ENCODE results near the gene RIPOR3.
"Not testable (repeated sequence)": the region's sequence is repeated elsewhere in the genome, so short reads cannot be mapped to it uniquely, and the experiment has no call there.

The RIPOR3 gene

DNA sequence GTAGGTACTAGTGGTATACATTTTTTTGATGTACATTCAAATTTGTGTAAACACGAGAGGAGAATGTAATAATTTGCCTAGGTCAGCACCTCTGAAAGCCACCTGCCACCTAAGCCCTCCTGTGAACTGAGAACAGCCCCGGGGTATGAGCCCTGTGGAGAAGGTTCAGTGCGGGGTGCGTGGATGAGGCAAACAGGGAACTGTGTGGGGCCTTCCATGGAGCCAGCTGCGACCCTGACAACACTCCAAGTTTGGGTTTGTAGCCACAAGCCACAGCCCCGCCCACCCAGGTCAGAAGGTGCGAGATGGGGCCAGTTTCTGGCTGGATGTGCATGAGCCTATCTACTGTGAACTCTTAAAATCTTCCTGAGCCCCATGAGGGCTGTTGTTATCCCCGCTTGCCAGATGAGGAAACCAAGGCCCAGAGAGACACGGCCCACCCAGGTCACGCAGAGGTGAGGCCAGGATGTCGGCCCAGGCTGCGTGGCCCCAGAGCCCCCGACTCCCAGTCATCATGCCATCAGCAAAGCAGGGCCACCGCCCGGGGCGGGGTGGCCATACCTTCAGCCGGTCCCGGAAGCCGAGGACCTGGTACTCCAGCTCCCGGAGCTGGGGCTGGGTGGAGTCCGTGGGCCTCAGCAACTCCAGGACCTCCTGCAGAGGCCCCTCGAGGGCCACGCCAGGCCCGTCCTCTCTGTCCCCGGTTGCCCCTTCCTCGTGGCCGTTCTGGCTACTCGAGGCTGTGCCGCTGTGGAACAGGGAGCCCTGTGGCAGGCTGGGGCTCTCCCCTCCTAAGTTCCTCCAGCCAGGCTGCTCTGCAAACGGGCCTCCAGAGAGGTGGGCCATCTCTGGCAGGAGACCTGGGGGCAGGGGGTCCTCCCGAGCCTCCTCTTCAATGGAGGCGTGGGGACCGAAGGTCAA is 89.6 kb downstream of the RIPOR3 start:
- peak; percentile 34 for DNase-seq

DNA sequence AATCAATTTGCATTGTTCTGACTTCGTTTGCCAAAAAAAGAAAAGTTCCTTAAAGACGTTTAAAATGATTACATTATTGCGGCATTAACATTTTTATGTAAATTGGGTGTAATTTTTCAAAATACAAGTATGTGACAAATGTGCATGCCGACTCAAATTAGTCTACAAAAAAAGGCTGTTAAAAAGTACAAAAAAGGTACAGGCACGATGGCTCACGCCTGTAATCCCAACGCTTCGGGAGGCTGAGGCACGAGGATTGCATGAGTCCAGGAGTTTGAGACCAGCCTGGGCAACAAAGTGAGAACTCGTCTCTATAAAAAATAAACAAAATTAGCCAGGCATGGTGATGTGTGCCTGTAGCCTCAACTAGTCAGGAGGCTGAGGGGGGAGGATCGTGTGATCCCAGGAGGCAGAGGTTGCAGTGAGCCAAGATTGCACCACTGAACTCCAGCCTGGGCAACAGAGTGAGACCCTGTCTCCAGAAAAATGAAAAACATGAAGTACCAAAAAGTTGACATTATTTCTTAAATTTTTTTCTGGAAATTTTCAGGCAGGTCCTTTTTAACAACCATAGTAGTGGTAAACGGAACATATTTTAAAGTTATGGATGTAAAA is 91.0 kb downstream of the RIPOR3 start:
- DNase-seq: no peak

DNA sequence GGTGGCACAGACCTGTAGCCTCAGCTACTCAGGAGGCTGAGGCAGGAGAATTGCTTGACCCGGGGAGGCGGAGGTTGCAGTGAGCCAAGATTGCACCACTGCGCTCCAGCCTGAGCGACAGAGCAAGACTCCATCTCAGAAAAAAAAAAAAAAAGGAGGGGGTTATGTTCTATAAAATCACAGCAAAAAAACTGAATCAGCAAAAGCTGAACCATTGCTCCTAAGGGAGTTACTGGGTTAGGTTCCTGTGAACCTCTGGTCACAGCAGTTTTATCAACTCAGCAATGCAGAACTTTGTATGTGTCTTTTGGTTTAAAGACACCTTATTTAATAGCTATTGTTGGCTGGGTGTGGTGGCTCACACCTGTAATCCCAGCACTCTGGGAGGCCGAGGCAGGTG is 92.6 kb downstream of the RIPOR3 start:
- DNase-seq: not testable (repeated sequence)

DNA sequence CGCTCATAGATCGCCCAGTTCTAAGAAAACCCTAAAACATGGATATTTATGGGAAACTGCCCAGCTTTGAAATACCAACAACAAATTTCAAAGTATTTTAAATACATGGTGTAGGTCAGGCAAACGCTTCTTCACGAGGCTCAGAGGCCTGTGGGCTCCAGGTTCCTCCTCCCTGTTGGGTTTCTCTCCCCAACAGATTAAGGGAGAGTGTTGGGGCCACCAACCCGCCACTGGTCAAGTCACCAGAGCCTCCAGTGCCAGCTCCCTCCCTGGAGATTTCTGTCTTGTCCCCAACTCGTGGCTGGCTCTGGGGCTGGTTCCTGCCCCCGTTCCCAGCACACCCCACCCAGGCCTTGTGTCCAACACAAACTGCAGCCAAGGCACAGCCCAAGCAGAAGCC is 93.3 kb downstream of the RIPOR3 start:
- no peak for DNase-seq

DNA sequence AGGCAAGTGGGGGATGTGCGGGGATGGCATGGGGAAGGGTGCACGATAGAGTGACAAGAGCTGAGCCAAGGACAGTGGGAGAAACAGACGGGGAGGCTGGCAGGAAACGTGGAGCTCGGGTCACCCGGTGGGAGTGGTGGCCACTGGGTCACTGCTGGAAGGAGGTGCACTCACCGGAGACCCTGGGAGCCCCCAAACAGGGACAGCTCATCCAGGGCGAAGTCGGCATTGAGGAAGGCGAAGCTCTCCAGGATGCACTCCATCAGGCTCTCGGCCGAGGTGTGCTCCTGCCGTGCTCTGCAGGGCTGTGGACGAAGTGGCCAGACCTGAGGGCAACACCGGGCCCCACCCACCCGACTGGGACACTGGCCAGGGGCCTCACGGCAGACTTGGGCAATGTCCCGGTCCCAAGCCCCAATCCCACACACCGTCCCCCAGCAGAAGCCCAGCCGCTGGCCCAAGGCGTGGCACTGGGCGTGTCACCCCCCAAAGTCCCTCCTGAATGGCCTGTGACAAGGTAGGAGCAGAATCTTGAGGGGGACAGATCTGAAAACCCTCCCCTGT is 93.9 kb downstream of the RIPOR3 start:
- no peak for DNase-seq

DNA sequence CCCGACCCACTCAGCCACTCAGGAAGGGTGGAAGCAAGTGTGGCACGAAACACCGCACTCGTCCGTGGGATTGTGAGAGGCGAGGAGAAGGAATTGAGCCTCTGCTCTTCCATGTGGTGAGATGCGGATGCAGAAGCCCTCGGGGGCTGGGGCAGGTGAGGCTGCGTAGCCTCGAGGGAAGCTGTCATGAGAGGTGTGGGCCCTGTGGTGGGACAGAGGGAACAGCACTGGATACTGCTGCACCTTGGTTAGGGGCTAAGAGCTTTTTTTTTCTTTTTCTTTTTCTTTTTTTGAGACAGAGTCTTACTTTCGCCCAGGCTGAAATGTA is 94.7 kb downstream of the RIPOR3 start:
- no peak for DNase-seq

DNA sequence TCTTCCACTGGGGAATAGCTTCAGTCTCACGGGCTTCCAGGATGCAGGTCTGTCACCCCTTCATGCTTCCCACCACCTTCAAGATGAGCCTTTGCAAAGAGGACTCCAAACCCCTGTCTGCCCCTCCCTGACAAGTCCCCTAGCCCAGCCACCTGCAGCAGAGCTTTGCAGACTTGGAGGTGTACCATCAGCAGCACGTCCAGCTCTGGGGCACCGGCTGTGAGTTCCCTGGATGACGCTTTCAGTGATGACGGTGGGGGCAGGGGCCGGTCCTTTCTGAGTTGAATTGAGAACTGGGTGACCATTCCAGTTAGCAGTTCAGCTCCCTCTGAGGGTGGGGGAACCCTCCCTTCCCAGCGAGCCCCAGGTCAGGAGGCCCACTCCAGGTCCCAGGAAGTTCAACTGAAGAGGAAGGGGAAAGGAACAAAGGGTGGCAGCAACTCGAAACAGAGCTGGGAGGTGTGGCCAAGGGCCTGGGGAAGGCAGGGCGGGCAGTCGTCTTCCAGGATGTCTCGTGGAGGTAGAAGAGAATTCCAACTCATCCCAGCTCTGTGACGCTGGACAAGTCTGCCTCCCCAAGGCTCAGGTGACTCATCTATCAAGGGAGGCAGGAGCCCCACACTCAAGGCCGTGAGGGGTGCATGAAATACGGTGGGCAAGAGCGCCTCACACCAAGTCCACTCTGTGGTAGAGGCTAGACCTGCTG is 95.2 kb downstream of the RIPOR3 start:
- DNase-seq: no peak

DNA sequence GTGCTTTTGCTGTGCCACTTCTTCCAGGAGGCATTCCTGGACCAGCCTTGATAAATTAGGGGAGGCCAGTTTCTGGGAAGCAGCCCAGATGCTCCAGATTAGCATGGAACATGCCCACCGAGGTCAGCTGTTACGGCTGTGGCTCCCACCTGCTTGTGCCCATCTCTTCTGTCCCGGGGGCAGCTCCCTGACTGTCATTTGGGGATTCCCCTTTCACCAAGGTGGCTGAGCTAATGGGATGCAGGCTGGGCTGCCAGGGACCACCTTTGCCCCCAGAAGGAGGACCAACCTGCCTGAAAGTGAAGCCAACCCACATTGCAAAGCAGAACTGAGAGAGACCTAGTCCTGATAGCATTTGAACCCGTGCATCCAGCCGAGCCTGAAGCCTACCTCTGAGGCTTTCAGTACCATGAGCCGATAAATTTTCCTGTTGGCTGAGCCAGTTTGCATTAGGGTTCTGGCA is 95.9 kb downstream of the RIPOR3 start:
- no peak for DNase-seq

DNA sequence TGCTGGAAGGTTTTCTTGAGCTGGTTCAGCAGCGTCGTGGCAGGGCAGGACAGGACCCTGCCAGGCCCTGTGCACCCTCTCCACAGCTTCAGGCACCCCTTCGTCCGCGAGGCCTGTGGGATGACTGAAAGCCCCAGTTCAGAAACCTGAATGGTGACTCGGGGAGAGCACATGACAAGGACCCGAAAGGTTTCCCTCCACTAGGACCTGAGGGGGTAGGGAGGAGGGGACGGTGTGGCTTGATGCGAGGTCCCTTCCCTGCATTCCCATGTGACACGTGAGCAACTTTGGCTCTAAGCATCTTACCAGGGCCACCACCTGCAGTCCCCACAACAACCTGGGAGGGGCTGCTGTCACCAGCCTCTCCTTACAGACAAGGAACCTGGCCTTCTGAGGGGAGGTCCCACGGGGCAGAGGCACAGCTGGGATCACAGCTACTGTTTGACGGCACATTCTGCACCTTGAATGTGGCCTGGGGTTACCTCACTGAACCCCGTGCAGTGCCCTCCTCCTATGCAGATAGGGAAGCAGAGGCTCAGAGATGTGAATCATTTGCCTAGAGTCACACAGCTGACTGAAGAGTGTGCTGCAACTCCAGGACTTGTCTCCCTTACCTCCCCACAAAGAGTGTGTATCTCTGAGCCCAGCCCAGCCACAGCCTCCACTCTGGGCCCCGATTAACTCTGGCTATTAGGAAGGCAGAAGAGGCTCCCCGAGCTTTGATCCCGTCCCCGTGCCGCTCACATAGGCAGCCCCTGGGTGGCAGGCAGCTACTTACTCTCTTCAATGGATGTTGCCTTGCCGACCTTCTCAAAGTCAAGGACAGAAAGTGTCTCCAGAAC is 96.5 kb downstream of the RIPOR3 start:
- DNase-seq: no peak

DNA sequence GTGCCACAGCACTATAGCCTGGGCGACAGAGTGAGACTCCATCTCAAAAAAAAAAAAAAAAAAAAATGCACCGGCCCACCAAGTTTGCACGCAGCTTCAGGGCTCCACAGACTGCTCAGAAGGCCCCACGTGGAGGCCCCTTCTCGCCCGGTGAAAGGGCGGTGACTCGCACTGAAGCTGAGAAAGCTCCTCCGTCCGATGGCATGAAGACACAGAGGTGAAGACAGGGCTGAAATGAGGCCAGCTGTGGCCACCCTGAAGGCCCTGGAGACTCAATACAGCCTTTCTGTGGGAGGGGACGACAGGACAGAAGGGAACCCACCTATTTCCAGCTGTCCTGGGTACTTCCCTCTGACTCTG is 97.1 kb downstream of the RIPOR3 start:
- DNase-seq: no peak

DNA sequence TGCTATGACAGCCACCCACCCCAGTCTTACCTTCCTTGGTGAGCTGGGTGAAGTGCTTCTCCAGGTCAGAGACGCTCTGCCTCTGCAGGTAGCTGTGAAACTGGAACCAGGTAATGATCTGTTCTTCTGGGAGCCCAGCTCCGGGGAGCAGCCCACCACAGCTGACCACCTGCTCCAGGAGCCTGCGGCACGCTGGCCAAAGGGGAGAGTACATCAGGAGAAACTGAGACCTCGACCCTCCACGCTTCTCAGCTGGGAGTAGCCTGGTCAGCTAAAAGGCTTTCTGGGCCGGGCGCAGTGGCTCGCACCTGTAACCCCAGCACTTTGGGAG is 98.4 kb downstream of the RIPOR3 start:
- DNase-seq: no peak

DNA sequence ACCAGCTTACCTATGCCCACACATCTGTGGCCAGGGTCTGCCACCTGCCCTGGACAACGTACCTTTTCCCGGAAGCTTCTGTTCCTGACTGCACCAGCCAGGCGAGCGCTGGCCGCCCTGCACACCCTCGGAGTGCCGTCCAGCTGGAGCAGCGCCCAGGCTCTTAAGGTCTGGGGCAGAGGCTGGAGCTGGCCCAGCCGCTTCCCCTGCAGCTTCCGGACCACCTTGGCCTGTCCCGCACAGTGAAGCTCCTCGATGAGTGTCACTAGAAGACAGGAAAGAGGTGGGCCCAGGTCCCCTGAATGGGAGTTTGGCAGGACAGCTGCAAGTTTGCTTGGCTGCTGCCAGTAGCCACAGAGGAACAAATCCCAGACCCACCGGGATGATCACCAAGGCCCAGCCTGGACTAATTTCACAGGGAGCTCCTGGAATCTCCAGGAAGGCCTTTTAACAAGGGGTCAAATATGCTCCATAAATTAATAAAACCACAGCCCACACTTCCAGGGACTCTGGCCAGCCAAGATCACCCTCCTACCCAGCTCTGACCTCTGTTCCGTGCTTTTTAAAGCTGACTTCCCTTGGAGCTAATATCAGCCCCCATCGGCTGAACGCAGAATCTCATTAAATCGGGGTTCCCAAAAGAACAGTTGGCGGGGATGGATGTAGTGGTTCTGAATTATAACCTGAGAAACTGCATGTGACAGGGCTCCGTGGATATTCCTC is 98.9 kb downstream of the RIPOR3 start:
- no peak for DNase-seq

DNA sequence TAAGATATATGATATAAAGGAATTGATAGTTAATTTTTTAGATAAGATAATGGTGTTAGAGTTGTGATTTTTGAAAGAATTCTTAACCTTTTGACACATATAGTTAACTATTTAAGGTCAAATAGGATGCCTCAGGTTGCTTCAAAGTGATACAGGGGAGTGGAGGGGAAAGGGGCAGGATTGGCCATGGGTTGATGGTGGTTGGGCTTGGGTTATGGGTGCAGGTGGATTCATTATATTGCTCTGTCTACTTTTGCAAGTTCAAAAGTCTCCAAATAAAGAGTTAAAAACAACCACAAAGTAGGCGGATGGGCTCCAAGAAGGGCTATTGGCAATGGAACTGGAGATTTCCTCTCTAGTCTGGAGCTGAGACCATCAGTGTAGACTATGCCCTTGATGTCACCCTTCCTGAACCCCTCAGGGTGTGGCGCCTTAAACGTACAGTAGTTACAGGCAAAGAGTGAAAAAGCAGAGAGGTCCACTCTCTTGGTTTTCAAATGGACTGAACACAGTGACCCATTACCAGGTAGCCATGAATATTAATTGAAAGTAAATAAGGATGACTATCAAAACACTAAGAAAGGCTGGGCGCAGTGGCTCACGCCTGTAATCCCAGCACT is 100.0 kb downstream of the RIPOR3 start:
- DNase-seq: no peak

DNA sequence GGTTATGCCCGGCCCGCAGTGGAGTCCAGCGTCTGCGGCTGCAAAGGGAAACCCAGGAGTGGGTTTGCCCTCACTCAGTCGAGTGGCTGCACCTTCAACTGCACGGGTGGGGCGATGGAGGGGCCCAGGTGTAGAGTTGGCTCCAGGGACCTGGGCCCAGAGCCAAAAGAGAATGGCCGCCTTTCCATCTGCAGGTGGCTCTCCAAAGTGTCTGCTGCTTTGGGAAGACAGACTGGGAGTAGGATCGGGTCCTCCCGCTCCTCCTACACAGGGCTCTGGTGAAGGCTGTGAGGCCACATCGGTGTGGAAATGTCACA is 101.0 kb downstream of the RIPOR3 start:
- peak; percentile 53 for DNase-seq

DNA sequence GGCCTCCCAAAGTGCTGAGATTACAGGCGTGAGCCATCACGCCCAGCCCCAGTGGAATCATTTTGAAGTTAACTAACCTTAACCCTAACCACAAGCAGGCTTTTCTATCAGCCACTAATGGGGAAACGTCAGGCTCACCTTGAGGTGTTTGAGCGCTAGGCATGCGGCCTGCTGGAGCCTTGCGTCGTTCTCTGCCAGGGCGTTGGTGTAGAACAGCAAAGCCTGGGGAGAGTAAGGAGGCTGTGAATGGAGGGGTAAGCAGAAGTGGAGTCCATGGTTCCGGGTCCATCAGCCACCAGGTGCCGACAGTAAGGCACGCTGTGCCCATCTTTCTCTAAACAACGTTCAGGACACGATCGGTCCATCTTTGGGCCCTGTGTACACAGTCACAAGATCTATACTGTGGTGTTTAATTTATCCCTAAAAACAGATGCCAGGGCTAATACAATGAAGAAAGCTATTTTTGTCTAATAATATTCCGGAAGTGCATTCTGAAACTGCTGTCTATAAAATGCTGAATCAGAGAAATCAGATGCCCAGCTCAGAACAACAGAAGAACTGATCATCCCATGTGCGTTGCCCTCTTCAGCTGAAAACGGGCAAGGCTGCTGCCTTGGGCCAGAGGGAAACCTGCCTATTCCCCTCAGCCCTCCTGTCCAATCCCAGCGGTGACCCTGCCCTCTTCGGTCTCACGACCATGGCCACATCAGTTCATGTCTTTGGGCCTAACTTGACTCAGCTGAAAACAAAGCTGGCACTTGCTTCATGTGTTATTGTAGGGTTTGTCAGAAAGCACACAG is 101.6 kb downstream of the RIPOR3 start:
- no peak for DNase-seq

DNA sequence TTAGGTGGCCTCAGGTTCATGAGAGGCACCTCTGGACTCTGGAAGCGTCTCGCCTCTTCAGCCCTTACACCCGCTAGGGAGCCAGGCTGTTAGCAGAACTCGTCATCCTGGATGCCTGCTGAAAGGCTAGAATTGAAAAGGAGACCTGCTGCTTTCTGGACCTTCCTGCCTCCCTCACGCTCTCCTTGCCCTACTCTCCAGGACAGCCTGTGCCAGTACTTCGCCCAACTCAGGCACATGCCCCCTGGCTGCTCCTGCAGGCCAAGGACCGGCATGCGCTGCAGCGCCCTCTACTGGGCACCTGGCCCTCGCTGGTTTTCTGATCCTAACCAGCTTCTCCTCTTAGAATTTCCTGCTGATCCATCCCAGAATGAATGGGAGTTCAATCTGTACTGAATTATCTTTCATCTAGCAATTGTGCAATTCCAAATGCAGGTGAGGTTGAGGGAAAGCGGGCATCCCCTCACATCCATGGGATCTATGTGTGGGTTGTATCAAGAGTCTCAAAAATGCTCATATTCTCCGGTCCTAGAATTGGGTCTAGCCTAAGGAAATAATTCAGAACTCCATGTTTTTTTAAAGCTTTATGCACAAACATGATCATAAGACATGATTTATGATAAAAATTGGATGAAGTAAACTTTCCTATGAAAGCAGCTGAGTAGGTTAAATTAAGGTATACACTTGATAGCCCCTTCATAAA is 103.2 kb downstream of the RIPOR3 start:
- peak; percentile 79 for DNase-seq

DNA sequence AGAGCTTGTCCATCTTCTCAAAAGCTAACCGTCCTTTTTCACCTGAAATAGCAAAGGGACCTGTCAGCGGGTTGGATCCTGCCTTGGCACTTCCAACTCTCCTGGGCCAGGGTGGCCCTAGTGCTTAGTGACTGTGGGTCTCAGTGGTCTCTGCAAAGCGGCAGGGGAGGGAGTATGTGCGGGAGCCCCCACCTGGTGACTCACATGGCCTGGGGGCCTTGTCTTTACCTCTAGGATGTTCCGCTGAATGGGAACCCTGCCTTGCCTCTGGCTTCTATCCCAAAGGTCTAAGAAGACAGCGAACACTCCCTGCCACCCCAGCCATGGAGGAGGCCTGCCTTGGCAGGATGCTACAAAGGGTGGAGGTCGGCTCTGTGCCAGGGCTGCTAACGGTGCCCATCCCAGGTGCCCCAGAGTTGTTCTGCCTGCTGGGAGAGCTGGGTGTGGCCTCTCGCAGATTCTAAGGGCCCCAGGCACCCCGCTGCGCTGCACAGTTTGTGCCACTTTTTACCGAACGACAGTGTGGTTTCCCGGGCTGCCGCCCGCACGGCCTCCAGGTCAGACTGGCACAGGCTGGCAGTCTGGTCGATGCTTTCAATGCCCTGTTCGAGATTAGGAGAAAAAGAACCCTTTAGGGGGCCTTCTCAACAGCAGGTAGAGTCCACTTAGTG is 103.9 kb downstream of the RIPOR3 start:
- peak; percentile 81 for DNase-seq

DNA sequence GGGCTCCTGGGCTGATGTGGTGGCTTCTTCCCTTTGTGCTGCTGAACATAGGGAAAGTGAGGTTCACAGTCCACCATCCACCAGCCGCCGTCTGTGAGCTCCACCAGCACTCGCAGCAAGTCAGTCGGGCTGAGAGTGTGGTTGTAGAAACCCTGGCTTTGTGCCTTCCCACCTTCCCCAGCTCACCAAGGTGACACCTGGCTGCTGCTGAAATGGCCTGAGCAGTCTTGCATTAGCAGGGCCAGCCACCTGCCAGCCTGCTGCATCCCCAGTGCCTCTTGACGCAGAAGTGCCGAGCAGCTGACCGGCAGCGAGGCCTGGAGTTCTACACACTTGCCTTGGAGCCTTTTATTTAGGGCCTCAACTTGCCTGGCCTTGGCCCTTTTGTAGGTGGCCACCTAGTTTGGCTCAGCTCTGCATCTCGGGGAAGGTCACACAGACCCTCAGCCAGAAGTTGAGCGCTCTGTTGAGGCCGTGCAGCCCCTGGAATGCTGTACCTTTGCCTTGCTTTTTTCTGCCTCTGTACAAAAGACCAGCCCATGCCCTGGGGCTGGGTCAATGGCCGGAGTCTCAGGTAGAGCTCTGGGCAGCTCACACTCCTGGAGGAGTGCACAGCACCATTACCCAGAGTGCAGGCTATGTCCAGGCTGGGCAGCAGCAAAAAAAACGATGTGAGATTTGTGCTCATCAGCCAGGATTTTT is 104.7 kb downstream of the RIPOR3 start:
- peak; percentile 82 for DNase-seq

DNA sequence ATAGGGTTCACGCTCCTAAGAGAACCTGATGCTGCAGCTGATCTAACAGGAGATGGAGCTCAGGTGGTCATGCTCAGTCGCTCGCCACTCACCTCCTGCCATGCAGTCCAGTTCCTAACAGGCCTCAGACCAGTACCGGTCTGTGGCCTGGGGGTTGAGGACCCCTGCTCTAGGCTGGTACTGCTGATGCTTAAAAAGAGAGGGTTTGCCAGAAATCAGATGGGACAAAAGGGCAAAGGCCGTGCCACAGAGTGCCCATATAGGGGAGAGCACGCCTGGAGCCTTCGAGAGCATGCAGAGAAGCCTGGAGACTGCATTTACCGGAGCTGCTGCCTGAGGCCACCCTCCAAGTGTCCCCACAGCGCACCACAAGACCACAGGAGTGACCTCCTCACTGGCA is 105.7 kb downstream of the RIPOR3 start:
- DNase-seq: peak; percentile 22
